HG03469 (cell line): ENCODE results near the gene TTC21A.

Experiments
- ATAC-seq: cut with Tn5 transposase; IDR thresholded peaks from one replicate; pipeline ENCODE4 v1.9.1; 2021; ENCODE audit warnings: mild to moderate bottlenecking, moderate library complexity, moderate number of reproducible peaks; ENCODE audit not compliant: unreplicated experiment

The TTC21A gene

GRCh38 chr3:39177708-39178332 is 70.3 kb downstream of the TTC21A start:
- ATAC-seq = no peak

GRCh38 chr3:39178553-39178952 is 71.1 kb downstream of the TTC21A start:
- ATAC-seq = no peak

GRCh38 chr3:39180183-39180545 is 72.7 kb downstream of the TTC21A start:
- no peak for ATAC-seq

GRCh38 chr3:39180546-39181346 is 73.3 kb downstream of the TTC21A start:
- peak; percentile 87 for ATAC-seq

- no peak for ATAC-seq
These were observed 74.2 kb downstream of the TTC21A start for GRCh38 chr3:39181408-39182335.

GRCh38 chr3:39183211-39184080 is 76.0 kb downstream of the TTC21A start:
- no peak for ATAC-seq

GRCh38 chr3:39184081-39184967 is 76.8 kb downstream of the TTC21A start:
- no peak for ATAC-seq

GRCh38 chr3:39184968-39185285 is 77.4 kb downstream of the TTC21A start:
- no peak for ATAC-seq

- no peak for ATAC-seq
These were observed 78.0 kb downstream of the TTC21A start for GRCh38 chr3:39185326-39185958.

- no peak for ATAC-seq
These were observed 78.6 kb downstream of the TTC21A start for GRCh38 chr3:39185959-39186691.

GRCh38 chr3:39186692-39187151 is 79.2 kb downstream of the TTC21A start:
- ATAC-seq = no peak

GRCh38 chr3:39187372-39188155 is 80.1 kb downstream of the TTC21A start:
- ATAC-seq = no peak
